ENCODE measurements around the gene SLC38A4.
A peak's percentile ranks its signal among the peaks of the same experiment; 100 is the strongest.
"Not testable (repeated sequence)": the region's sequence is repeated elsewhere in the genome, so short reads cannot be mapped to it uniquely, and the experiment has no call there.

SLC38A4 gene

DNA sequence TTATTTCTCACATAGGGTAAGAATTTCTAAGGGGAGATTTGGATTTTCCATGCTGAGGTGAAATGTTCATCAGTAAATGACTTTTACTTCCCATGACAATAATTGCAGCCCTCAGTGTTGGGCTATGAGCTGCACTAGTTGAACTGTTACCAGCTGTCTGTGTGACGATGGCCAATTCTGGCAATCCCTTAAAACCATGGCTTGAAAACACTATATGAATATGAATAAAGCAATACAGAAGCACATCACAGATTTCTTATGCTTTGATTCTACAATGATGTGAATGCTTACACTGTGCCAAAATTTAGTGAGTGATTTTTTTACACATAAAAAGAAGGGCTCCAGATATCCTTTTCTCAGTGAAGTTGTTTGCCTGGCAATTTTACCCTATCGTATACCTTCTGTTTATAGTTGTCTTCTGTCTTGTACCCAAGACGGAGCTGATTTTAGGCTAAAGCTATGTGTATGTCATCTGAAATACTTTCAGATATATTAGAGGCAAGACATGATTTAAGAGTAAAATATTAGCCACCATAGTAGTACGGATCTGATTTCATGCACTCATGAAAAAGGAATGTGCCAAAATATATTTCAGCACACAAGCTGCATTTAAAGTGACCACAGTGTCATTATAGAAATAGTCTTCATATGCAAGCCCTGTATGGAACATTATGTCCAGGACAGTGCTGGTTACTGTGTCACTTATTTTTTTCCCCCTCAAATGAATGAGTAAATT, 52.0 kb downstream of the SLC38A4 start:
- DNase-seq, result no peak

DNA sequence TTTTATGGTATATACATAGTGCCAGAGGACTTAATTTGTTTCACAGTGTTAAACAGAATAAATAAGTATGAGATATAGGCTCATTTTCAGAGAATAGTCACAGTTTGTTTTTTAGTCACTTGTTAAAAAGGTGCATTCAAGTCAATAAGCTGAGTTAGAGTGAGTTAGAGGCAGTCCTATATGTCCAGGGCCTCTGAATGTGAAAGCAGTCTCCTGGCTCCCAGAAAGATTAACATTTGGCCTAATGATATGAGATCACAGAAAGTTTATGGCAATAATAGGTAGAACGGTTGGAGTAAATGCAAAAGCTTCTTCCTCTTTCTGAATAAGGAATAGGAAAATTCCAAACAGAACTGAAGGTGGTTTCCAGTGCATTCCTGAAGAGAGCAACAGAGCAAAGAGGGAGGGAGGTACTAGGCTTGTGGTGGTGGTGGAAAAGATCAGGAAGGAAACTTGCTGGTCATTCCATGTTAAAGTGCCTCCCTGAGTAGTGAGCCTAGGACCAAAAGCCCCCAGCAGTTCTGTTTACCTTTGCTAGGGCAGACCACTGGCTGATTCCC, 54.4 kb downstream of the SLC38A4 start:
- DNase-seq, result no peak

DNA sequence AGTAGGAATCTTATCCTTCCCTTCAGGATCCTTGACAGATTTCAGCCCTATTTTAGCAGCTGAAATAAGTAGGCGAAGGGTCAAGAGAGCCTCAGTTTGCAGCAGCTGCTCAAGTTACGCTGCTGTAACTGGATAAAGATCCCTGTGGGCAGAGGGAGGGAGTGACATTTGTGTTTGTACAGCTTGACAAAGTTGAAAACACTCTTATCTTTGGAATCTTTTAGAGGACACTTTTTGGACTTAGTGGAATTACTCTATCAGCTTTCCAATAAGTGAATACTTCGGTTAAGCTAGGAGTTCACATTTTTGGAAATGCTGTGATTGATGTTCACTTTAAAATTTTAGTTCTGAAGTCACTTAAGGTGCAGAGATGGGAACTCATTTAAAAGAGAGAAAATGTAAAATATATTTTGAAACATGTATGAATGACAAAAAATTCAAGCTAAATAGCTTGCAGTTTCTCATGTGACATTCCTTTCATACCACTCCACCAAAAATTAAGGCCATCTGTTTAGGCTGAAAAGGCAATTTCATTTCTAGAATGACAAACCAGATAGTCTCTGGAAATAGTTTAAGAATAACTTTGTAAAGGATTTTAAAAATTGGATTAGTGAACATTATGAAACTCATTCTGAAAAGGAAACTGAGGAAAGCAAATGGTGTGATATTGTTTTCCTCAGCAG, 55.2 kb downstream of the SLC38A4 start:
- peak; percentile 60 for DNase-seq

DNA sequence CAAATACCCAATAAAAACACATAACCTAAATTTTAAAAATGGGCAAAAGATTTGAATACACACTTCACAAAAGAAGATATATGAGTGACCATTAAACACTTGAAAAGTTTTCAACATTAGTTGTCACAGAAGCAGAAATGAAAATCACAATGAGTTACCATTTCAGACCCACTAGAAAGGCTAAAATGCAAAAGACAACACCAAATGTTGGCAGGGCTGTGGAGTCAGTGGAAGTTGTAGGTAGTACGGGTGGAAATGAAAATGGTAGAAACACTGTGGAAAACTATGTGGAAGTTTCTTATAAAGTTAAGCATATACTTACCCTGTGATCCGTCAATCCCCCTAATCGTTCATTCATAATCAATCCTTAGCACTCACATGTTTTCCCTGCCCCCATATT, 61.8 kb downstream of the SLC38A4 start:
- DNase-seq, result no peak

DNA sequence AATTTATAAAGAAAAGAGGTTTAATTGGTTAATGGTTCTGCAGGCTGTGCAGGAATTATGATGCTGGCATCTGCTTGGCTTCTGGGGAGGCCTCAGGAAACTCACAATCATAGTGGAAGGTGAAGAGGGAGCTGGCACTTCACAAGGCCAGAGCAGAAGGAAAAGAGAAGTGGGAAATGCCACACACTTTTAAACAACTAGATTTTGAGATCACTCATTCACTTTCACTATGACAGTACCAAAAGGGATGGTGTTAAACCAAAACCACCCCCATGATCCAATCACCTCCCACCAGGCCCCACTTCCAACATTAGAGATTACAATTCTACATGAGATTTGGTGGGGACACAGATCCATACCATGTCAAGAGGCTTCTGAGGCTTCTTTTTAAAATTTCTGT, 62.6 kb downstream of the SLC38A4 start:
- DNase-seq, result no peak

DNA sequence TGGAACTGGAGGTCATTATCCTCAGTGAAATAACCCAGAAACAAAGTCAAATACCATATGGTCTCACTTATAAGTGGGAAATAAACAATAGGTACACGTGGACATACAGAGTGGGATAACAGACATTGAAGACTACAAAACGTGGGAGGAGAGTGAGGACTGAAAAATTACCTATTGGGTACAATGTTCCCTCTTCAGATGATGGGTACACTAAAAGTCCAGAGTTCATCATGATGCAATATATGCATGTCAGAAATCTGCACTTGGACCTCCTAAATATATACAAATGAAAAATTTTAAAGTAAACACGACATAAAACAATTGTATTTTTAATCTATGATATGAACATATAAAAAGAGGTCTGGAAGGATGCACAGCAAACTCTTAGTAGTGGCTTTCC, 71.2 kb downstream of the SLC38A4 start:
- DNase-seq, result no peak

DNA sequence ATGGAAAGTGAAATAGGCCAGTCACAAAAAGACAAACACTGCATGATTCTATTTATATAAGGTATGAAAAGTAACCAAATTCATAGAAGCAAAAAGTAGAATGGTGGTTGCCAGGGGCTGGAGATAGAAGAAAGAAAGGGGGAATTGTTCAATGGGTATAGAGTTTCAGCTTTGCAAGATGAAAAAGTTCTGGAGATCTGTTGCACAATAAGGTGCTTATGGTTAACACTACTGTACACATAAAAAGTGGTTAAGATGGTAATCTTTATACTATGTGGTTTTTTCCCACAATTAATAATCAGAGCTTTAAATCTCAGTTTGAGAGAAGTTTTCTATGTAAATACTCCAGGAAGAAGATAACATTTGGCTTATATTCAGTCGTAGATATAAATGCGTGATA, 73.4 kb downstream of the SLC38A4 start:
- no peak for DNase-seq

DNA sequence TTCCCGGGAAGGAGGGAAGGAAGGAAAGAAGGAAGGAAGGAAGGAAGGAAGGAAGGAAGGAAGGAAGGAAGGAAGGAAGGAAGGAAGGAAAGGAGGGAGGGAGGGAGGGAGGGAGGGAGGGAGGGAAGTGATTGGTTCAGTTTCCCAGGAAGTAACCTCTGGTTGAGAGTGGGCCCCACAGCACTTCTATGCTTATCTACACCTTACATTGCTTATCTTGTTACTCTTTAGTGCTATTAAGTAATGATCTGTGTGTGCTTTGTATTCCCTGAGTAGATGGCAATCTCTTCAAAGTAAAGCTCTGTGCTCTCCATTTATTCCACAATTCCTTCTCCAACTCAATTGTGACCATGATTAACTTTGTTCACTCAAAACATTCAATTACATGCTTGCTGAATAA, 74.6 kb downstream of the SLC38A4 start:
- no peak for DNase-seq

DNA sequence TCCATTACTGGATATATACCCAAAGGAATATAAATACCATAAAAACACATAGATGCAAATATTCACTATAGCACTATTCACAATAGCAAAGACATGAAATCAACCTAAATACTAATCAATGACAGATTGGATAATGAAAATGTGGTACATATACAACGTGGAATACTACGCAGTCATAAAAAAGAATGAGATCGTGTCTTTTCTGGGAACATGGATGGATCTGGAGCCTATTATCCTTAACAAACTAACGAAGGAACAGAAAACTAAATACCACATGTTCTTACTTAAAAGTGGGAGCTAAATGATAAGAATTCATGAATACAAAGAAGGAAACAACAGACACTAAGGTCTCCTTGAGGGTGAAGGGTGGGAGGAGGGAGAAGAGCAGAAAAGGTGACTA, 76.5 kb downstream of the SLC38A4 start:
- DNase-seq, result no peak

DNA sequence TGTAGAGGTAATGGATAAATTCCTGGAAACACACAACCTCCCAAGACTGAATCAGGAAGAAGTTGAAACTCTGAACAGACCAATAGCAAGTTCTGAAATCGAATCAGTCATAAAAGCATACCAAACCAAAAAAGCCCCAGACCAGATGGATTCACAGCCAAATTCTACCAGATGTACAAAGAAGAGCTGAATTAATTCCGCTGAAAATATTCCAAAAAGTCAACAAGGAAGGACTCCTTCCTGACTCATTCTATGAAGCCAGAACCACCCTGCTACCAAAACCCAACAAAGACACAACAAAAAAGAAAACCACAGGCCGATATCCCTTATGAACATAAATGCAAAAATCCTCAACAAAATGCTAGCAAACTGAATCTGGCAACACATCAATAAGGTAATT, 81.5 kb downstream of the SLC38A4 start:
- DNase-seq, result no peak

DNA sequence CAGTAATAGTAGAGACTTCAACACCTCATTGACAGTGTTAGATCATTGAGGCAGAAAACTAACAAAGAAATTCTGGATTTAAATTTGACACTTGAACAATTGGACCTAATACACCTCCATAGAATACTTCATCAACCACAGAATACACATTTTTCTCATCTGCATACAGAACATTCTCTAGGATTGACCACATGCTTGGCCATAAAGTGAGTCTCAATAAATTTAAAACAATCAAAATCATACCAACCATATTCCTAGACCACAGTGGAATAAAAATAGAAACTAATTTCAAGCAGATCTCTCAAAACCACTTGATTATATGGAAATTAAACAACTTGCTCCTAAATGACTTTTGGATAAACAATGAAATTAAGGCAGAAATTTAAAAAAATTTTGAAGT, 82.3 kb downstream of the SLC38A4 start:
- DNase-seq, result no peak

DNA sequence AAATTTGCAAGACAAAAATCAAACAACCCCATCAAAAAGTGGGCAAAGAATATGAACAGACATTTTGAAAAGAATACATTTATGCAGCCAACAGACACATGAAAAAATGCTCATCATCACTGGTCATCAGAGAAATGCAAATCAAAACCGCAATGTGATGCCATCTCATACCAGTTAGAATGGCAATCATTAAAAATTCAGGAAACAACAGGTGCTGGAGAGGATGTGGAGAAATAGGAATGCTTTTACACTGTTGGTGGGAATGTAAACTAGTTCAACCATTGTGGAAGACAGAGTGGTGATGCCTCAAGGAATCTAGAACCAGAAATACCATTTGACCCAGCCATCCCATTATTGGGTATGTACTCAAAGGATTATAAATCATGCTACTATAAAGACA, 83.5 kb downstream of the SLC38A4 start:
- DNase-seq, result not testable (repeated sequence)

DNA sequence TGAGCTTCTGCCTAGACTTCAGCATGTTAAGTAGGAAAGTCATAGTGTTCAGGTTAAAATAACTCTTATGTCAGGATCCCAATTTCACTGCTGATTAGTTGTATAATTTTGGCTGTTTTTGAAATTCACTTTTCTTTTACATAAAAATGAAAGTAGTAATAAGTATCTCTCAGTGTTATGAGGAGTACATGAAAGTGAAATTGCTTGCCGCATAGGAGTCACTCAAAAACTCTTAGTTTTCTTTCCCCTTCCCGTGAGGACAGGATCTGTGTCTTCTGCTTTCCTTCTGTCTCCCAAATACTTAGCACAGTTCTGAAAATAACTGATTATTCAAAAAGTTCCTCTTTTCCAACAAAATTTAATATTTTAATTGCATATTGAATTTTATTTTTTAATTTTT, 100.5 kb downstream of the SLC38A4 start:
- DNase-seq, result no peak

DNA sequence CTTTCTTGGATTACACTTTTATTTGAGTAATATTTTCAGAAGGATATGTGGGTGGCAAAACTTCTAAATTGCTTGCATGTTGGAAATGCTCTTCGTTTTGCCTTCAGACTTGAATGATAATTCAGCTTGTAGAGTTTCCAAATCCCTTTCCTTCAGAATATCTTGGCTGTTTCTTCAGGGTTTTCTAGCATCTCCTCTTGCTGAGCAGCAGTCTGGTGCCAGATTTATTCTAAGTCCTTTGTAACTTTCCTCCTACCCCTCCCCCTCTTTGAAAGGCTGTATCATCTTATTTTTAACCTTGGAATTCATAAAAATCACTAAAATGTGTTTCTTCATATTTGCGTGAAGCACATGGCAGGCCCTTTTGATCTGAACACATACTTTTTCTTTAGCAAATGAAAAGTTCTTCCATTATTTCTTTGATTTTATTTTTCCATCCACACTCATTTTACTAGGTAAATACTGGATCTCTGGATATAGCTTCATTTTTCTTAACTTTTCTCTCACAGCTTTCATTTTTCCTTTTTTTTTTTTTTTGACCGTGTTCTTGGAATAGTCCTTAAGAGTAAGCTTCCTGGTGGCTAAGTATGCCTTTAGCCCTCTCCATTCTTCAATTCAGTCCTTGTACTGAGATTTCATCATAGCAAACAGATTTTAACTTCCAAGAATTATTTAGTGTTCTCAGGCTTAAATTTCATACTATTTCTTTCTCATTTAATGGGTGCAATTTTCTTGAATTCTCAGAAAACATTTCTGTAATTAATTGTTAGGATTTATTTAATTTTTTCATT, 102.0 kb downstream of the SLC38A4 start:
- DNase-seq, result no peak

DNA sequence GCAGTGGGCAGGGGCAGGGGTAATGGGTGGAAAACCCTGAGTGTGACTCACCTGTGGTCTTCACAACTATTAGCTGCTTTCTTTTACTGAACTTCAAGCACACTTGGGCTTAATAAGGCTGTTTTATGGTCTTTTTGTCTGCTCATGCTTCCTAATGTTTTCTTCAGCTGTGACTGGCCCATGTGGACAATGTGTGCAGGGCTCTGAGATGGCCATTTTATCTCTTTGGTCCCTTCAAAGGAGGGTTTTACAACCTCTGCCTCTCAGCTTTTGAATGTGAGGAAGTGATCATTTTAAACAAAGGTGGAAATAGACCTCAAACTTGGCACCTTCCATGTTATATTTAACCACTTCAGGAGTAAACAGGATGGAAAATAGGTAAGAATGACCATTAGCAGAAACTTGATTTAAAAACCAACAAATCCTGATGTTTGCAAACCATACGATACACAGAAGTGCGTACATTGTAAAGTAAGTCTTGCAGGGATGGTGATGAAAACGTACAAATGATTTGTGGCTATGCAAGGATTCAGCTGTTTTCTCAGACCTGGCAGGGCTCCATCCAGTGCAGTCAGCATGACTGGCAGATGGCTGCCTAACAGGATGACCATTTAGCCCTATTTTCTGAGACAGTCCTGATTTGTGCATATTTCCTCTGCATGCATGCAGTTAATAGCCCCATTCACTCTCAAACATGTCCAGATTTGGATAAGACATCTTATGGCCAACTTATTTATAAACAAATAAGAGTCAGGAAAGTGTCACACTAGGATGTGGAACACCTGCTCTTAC, 103.2 kb downstream of the SLC38A4 start:
- no peak for DNase-seq

DNA sequence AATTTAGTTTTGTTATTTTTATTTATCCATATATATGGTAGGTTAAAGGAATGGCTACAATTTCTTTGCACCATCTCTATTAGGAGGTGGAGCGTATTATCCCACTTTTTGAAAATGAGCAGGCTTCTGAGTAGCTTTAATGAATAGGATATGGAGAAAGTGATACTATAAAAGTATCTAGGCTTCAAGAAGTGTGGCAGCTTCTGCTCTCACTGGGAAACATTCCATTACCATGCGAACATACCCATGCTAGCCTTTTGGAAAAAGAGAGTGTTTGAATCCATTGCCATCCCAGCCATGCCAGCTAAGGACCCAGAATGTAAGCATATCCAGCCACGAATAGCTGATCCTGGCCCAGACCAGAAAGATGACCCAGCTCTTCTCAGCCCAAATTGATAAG, 107.3 kb downstream of the SLC38A4 start:
- no peak for DNase-seq

DNA sequence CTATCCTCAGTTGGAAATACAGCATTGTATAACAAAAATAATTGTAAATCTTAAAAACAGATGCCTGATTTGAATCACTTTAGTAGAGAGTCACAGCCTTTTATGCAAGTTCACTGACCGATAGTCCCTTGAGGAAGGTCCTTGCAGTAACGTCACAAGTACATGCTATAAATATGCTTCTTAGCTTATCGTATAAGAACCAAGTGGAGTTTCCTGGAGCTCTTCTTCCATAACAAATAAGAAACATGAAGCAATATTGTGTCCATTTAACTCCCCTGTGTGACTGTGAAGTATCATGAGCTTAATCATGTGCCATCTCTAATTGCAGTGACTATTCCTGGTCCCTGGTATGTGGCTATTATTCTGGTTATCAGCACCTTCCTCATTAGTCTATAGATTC, 107.9 kb downstream of the SLC38A4 start:
- no peak for DNase-seq

DNA sequence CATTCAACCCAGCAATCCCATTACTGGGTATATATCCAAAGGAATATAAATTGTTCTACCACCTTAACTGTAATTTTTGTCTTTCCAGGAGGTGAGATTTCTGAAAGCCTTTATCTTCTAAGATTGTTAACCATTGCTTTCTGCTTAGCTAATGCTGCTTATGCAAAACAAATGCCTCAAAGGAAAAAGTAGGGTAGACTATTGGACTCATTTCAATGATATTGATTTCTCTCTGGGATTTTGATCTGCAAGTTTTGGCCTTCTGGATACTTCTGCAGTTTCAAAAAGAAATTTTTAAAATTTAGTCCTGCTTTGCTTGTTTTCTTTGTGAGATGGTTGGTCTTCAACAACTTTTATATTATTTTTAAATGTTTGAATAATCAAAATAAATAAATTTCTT, 108.6 kb downstream of the SLC38A4 start:
- DNase-seq, result no peak
